Left colon (tissue), 2 donors: ENCODE data around the gene EPS15. TPM values are rescaled to one million over a fixed set of nuclear protein-coding genes. Genes with fewer than 3 reads are reported as not detected.
"Not testable (repeated sequence)": the region's sequence is repeated elsewhere in the genome, so short reads cannot be mapped to it uniquely, and the experiment has no call there.

Source experiments
- ATAC-seq: fragments of 200-7000 bp; cut with Tn5 transposase; one replicate; pipeline ENCODE4 v1.9.1; 2020; ENCODE audit warnings: mild to moderate bottlenecking, moderate library complexity
- DNase-seq, 2 donors: peaks; one replicate each; pipeline ENCODE4 v3.0.0-alpha.2; 2020
- intact Hi-C, 2 donors: fragments of 100-400 bp; cut with DNase I in 1 of 2; cut with micrococcal nuclease in 1 of 2; formaldehyde crosslinking; loops; one replicate each; pipeline versions ENCODE4 v1.11.2 to v1.14.0; 2022; cut with DNase I, micrococcal nuclease
- total RNA-seq, 2 donors: library from RNA; stranded (reverse); fragmentation: NEBNext Ultra II Directional; extraction: Animal tissue kit (Norgen Biotek cat#: 25700); gene quantifications; one replicate each; pipeline ENCODE4 v1.2.1, GENCODE V29; 2021
- donor health status: DM: no; HTN: no; CAD: no.
- donor health status: DM: yes; HTN: yes; CAD: no.

EPS15 gene
- total RNA-seq, 2 donors from 2014 or later, result 48.7 to 55.6 TPM

DNA sequence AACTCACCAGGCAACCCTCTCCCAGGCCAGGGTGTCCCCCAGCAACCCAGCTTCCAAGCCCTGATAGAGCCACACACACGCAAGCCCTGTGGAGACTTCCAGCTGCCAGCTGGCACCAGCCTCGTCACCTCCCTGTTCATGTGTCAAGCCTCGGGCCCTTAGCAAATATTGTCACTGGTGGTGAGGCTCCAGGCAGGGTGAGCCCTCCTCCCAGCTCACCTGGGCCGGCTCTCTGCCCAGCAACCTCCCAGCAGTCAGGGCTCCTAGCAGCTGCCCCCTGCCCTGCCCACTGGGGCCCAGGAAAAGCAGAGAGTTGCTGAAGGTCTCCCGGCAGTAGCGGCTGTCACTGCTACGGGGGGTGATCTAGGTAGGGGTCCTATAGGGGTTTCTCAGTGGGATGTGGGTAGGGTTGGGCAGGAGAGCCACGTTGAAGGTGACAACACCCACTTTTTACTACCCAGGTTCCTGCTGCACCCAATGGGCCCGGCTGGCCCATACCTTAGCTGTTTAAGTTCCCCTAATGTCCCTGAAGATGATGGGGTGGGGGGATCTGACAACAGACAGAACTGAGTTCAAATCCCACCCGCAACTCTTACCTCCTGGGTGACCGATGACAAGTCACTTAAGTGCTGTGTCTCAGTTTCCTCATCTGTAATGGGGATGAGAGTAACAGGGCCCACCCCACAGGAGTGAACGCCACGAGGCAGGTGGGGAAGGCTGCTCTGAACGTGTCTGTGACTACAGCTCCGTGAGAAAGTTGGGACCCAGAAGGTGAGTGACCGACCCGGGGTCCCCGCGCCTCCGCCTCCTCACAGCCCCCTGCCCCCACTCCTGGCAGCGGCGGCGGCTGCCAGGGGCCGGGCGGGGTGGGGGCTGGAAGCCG lies 189.4 kb downstream of the EPS15 start:
- intact Hi-C loops, result no loop called here
- ATAC-seq (peak; percentile 84), DNase-seq (peak; percentile 81 to 86)

DNA sequence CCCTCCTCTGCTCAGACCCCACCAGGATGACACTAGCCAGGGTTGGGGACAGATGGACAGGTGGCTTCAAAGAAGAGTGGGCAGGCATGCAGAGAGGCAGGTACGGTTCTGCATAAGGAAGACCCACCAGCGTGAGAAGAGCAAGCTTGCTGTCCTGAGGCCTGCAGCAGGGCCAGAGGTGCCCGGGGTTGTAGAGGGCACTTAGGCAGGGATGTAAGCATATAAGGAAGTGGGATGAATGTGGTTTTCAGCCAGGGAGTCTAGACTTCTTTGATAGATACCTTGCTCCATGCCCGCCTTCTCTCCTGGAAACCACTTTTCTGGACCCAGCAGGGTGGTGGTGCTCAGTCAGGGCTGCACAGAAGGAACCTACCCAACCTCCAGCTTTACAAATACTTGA lies 190.1 kb downstream of the EPS15 start:
- intact Hi-C loops, result no loop called here
- DNase-seq (no peak), ATAC-seq (peak; percentile 47)

DNA sequence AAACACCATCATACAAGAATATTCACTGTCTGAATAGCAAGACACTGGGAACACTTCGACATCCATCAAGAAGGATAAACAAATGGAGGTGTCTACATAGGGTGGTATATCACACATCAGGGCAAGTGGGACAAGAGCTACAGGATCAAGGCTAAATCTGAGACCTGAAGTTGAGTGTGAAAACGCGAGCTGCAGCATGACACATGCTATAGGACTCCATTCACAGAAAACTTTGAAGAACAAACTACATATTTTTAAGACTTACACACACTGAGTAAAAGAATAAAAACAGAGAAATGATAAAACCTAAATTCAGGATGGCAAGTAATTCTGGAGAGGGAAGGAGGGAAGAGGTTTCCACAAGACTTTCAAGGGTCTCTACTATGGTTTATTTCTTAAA lies 190.8 kb downstream of the EPS15 start:
- DNase-seq (no peak), ATAC-seq (no peak)
- intact Hi-C loops, result no loop called here

DNA sequence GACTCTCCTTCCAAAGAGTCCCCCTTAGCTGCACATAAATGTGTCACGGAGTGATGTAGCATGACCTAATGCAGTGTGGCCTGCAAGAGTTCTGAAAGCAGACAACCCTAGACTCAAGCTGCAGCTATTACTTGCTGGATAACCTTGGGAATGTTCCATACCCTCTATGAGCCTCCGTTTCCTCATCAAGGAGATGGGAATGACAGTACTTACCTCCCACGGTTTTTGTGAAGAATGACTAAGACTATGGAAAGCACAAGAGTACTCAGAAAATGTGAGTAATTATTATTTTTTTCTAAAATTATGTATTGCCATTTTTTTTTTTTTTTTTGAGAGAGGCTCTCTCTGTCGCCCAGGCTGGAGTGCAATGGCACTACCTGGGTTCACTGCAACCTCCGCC lies 191.7 kb downstream of the EPS15 start:
- ATAC-seq, result no peak
- intact Hi-C loops, result no loop called here

DNA sequence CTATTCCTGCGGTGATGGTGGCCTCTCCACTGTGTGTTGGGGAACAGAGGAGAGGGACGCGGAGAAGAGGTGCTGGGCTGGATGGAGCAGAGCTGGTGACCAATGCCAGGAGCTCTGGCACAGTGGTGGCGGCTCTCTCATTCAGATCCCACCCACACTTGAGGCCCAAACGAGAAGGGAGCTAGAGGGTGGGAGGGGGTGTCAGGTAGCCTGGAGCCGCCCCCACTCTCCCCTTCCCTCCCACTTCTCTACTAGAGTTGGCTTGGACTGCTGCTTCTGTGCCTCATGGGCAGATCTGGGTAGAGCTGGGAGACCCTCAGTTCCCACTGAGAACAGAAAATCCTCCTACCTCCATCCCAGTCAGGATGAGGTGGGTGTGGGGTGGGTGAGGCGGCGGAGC lies 192.2 kb downstream of the EPS15 start:
- ATAC-seq (no peak), DNase-seq (no peak)
- intact Hi-C loops, result no loop called here

More for the DNA sequence above, 191.7 kb downstream of the EPS15 start:
- DNase-seq, result no peak

DNA sequence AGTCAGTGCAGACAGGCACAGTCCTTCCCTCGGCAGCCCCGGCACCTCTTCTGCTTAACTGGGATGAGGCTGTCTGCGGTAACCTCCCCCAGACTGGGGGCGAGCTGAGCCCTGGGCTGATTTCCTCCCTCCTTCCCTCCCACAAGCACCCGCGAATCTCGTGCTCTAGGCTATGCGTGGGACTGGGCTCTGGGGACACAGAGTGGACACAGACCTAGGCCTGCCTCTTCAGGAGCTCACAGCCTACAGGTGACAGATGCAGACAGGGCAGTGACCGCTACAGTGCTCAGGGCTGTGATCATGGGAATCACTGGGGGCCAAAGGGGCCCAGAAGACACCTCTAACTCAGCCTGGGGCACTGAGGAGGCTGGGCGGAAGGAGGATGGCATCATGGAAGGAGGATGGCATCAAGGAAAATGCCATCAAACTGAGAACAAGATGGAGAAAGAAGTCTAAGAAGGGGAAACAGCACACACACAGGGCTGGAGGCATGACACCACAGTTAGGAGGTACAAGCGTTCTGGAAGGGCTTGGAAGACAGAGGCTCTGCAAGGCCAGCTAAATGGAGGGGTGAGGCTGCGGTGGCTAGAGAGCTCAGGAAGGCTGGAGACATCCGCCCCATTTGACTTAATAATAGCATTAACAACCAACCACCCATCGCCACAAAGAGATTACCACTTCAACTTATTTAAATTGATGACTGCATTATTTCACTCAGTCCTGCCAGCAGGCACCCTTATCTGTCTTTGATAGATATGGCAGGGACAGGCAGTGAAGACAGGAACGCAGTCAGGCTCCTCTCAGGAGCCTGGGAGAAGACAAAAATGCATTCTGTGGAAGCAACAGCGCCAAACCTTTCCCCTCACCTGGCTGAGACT lies 192.9 kb downstream of the EPS15 start:
- no peak for ATAC-seq
- no peak for DNase-seq
- intact Hi-C loops, result no loop called here

DNA sequence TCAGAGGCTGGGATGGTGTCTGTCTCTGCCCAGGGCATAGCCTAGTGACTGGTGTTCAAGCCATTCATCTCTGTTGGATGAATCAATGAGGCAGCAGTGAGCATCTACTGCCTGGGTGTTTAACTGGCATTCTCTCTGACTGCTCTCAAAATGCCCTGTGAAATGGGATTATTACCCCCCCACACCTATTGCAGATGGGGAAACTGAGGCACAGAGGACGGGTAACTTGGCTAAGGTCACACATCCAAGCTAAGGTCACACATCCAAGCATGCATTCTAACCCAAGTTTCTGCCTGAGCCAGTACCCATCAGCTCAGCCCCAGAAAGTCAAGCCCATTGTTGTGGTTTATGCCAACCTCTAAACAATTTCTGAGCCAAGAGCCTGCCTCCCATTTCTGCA lies 193.7 kb downstream of the EPS15 start:
- DNase-seq, result no peak
- intact Hi-C loops, result no loop called here
- no peak for ATAC-seq

DNA sequence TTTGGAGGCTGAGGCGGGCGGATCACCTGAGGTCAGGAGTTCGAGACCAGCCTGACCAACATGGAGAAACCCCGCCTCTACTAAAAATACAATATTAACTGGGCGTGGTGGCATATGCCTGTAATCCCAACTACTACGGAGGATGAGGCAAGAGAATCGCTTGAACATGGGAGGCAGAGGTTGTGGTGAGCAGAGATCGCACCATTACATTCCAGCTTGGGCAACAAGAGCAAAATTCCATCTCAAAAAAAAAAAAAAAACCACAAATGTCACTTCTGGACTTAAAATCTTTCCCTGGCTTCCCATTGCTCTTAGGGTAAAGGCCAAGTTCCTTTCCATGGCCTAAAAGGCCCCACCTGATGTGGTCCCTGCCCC lies 194.1 kb downstream of the EPS15 start:
- ATAC-seq, DNase-seq, intact Hi-C loops: not testable (repeated sequence)

DNA sequence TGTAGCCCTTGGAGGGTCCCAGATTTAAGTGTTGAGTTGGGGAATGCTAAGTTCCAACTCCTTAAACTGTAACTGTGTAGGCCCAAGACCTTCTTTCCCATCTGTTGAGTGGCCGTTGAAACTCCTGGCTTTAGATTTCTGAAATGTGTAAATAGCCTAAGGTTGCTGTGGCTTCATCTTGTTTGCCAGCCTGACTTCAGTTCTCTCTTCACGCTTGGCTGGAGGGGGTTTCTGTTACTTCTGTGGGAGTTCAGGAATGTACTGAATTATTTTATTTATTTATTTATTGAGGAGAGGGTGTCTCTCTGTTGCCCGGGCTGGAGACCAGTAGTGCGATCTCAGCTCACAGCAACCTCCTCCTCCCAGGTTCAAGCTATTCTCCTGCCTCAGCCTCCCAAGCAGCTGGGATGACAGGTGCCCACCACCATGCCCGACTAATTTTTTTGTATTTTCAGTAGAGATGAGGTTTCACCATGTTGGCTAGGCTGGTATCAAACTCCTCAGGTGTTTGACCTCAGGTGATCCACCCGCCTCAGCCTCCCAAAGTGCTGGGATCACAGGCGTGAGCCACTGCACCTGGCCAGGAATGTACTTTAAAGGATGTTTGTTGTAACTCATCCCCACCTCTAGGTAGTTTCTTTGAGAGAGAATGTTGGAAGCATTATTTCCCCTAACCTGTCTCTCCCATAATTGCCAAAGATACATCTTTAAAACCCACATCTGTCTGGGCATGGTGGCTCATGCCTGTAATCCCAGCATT lies 194.6 kb downstream of the EPS15 start:
- intact Hi-C loops, result no loop called here
- DNase-seq (no peak), ATAC-seq (no peak)

DNA sequence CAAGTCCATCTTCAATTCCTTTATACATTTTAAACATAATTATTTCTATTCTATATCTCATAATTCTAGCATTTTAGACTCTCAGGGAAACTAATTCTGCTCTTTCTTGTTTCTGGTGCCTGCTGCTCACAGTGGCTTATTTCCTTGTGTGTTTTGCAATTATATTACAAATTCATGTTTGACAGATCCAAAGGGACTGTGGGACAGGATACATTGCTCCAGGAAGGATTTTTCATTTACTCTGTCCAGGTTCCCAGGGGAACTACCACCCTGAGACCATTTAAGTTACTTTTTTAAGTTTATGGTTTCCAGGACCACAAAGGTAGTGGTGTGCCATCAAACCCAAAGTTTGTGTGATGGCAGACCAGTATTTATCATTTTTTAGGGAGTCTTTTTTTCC lies 195.3 kb downstream of the EPS15 start:
- peak; percentile 16 for ATAC-seq

DNA sequence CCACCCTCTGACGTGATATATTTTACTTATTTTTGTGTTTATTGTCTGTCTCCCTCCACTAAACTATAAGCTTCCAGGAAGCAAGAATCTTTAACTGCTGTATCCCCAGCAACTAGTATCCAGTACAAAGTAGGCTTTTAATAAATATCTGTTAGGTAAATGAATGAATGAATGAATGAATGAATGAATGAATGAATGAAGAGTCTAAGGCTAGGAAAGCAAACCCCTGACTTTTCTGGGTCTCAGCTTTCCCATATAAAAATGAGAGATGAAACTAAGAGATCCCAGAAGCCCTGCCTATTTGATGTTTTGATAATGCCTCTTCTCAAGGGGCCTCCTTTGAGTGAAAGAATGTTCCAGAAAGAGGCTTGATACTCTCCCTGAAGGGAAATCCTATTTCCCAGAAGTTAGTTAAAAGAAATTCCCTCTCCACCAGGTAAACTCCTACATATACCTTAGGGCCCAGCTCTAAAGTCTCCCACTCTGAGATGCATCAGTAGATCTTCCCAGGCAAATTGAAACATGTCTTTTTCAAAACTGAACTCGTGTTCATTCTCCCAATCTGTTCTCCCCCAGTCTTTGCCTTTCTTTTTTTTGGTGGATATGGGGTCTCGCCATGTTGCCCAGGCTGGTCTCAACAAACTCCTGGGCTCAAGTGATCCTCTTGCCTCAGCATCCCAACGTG lies 196.5 kb downstream of the EPS15 start:
- ATAC-seq, result no peak
- no peak for DNase-seq
- intact Hi-C loops, result no loop called here

More for the DNA sequence above, 195.3 kb downstream of the EPS15 start:
- intact Hi-C loops, result no loop called here
- no peak for DNase-seq

DNA sequence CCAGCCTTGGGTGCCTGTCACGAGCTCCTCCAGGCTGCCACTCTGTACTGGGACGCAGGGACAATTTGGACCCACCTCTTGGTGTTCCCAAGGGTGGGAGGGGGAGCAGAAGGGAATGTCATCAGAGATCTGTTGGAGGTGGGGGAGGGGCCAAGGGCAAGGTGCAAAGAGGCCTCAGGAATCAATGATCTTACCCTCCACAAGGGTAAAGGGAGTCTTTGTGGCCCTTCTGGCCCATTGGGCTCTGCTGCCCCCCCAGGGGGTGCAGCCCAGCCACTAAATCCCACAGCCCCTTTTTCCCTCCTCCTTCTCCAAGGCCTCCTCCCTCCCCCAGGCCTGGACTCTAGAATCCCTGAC lies 197.2 kb downstream of the EPS15 start:
- ATAC-seq (no peak), DNase-seq (no peak)
- intact Hi-C loops, result no loop called here

DNA sequence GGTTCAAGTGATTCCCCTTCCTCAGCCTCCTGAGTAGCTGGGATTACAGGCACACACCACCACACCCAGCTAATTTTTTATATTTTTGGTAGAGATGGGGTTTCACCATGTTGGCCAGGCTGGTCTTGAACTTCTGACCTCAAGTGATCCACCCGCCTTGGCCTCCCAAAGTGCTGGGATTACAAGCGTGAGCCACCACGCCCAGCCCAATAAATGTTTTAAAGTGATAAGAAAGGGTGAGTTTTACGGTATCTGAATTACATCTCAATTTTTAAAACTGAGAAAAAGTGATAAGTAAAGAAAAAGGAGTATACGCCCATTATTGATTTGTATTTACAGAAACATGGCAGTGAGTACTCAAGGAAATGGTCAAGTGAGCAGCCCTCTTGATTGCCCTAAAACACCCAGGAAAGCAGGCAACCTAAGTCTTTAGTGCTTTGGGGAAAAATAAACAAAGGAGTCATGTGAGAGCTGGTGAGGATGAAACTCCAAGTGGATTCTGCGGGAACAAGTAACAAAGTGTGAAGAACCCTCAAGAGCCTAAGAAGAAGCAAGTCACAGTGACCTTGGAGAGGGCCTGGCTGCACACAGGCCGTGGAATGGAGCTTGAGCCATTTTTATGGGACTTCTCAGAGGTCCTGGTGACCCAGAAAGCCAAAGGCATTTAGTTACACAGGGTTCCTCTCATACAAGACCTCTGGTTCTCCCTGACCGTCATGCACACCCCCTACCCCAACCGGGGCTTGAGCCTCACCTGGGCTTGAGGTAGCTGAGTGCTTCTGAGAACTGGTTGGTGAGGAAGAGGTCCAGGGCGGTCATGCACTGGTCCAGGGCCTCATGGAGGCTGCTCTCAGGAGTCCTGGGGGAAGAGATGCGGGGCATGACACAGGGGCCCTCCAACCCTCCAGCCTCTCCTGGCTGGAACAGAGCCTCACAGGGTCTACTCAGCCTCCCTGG lies 197.8 kb downstream of the EPS15 start:
- ATAC-seq (peak; percentile 80), DNase-seq (no peak)
- intact Hi-C loops, result no loop called here

DNA sequence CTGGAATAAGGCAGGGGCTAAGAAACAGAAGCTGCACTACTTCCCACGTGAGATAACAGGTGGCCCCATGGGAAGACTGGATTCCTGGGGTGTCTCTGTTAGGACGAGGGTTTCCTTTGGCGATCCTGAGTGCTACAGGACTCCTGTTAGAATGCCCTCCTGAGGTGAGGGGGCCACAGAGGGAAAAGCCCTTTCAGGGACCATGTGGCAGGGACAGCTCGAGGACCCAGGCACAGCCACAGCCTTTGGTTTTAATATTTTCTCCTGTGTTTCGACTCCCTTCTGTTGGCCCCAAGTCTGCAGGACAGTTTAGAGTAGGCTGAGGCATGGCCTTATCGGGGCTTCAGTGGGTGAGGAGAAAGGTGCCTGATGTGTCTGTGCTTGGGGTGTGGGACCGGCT lies 201.3 kb downstream of the EPS15 start:
- ATAC-seq, result no peak
- intact Hi-C loops, result no loop called here
- no peak for DNase-seq

DNA sequence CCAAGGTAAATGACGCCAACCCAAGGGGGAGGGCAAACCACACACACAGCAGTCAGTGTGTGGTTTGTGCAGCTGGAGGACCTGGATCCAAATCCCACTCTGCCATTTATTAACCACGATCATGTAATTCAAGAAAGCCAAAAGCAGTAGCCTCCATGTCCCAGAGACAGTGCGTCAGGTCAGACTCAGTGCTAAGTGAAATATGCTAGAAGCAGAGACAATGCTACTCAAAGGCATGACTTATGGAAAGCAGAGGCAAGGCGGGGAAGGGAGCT lies 202.3 kb downstream of the EPS15 start:
- intact Hi-C loops, result no loop called here
- DNase-seq, result no peak
- no peak for ATAC-seq

DNA sequence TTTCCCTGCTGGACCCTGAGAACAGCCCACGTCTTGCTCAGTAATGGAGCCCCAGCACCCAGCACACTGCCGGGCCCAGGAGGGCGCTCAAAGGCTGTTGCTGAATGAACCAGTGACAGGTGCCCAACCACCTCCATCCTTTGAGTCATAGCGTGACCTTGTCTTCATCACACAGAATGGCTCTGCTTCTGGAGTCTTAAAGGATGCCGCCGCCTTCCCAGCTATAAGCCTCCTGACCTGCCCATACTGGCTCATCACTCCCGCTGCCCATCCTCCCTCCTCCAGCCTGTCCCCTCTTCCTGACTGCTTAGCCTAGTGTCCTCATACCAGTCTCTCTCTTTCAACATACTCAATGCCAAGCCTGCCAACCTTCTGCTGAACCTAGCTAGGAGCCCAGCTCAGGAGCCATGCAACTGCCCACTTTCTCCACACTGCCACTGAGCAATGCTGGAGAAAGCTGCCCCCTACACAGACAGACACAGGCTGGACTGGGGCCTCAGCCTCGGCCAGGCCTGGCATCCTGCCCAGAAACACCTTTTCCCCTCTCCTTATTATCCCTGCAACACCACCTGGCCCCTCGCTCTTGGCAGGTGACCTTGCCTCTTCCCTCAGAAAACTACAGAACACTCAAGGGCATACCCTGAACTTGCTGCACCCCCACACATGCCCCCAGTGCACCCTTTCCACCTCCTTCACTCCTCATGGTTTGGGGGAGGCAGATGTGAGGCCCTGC lies 202.8 kb downstream of the EPS15 start:
- intact Hi-C loops, result no loop called here
- ATAC-seq, result no peak
- no peak for DNase-seq

DNA sequence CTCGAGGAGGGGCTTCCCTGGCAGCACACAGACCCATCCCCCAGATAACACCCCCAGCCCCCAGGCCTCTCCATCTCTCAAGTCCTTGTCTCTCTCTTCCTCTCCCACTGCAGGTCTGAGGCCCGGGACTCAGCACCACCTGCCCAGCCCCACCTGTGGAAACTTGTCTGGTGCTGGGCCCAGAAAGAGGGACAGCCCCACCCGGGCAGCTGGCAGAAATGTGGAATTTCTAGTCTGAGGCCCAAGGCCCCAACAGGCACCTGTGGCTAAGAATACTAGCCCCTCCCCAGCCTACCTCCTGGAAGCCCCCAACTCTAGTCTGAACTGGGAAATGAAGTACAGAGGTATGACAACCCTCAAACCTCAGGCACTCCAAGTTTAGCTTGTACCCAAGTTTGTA lies 204.1 kb downstream of the EPS15 start:
- ATAC-seq, result peak; percentile 42
- DNase-seq, result peak in 1 of 2 donors; percentile 40
- intact Hi-C loops, result no loop called here
